ENCODE measurements around the gene TENM4.

The TENM4 gene

DNA sequence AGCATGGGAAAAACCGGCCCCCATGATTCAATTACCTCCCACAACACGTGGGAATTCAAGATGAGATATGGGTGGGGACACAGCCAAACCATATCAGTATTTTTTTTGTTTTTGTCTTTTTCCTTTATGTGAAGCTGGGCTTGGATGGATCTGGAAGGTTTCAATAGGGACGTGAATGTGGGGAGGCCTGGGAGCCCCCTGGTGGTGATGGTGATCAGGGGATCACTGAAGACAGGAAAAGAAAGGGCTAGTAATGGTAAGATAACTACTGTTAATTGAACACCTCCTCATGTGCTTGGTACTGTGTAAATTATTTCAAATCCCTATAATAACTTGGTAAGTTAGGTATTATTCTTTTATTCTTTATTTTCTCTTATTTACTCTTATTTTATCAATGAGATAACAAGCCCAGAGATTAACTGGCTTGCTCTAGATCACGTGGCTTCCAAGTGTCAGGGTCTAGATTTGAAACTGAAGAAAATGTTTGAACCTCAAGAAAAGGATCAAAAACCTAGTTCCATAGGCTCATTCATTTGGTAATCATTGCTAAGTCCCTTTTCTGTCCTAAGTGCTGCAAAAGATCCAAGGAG lies 364.2 kb downstream of the TENM4 start:
- TF ChIP-seq, protein P1, sequence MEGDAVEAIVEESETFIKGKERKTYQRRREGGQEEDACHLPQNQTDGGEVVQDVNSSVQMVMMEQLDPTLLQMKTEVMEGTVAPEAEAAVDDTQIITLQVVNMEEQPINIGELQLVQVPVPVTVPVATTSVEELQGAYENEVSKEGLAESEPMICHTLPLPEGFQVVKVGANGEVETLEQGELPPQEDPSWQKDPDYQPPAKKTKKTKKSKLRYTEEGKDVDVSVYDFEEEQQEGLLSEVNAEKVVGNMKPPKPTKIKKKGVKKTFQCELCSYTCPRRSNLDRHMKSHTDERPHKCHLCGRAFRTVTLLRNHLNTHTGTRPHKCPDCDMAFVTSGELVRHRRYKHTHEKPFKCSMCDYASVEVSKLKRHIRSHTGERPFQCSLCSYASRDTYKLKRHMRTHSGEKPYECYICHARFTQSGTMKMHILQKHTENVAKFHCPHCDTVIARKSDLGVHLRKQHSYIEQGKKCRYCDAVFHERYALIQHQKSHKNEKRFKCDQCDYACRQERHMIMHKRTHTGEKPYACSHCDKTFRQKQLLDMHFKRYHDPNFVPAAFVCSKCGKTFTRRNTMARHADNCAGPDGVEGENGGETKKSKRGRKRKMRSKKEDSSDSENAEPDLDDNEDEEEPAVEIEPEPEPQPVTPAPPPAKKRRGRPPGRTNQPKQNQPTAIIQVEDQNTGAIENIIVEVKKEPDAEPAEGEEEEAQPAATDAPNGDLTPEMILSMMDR (IDR thresholded peaks at IDR 0.05; ENCODE audit: low read depth, low read length, missing control alignments) = peak; percentile 84
- in situ Hi-C loops (cut with HindIII; ENCODE audit: low pct_ligation_motif_present, low sequenced_read_pairs) = no loop called here
- Histone ChIP-seq H3K36me3 (replicated peaks) (no peaks in the 10 kb centered on the region), H3K27me3 (replicated peaks) (no peaks in the 10 kb centered on the region), H3K4me3 (ENCODE audit: low read depth, low read length) (no peak overlapping the region), H3K27ac (no peak overlapping the region)
- DNase-seq = peak; percentile 51

DNA sequence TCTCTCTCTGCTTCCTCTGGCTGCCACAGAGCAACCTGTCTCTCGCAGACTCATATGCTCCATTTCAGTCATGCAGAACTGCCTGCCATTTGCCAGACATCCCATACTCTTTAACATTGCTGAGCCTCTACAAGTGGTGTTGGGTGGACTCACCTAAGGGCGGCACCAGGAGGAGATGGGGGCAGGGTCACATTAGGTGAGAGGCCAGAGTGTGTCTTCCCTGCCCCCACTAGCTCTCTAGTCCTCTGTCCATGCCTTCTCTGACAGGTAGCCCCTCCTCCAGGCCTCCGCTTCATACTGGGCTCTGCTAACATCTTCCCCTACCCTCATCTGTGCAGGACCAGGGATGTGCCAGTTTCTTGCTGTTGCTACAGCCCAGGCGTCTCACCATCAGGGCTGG lies 366.3 kb downstream of the TENM4 start:
- TF ChIP-seq, protein P1 (IDR thresholded peaks at IDR 0.05; ENCODE audit: low read depth, low read length, missing control alignments) = no peak
- H3K4me3 ChIP-seq (ENCODE audit: low read depth, low read length) = no peak overlapping the region
- H3K27me3 ChIP-seq (replicated peaks) = no peaks in the 10 kb centered on the region
- no peaks in the 10 kb centered on the region for H3K36me3 ChIP-seq (replicated peaks)
- in situ Hi-C loops (cut with HindIII; ENCODE audit: low pct_ligation_motif_present, low sequenced_read_pairs) = no loop called here
- no peak overlapping the region for H3K27ac ChIP-seq
- DNase-seq = no peak

DNA sequence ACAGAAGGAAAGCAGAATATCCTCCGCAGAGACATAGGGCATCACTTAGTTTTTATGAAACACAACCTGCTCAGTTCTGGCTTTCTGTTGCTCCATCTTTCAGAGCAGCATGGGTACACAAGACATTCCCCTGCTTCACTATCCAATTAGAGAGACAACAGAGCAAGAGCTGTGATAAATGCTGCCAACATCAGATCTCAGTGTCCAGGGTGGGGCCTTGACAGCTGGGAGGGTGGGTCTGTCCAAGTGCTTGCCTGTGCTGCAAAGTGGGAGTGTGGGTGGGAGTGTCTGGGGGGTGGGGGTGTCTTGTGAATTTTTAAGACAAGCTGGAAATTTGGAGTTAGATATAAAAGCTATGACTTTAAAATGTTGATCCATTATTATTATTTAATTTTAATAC lies 369.6 kb downstream of the TENM4 start:
- H3K4me3 ChIP-seq (ENCODE audit: low read depth, low read length) = no peak overlapping the region
- H3K27me3 ChIP-seq (replicated peaks) = no peaks in the 10 kb centered on the region
- in situ Hi-C loops (cut with HindIII; ENCODE audit: low pct_ligation_motif_present, low sequenced_read_pairs) = no loop called here
- H3K27ac ChIP-seq = no peak overlapping the region
- H3K36me3 ChIP-seq (replicated peaks) = no peaks in the 10 kb centered on the region
- DNase-seq = no peak
- TF ChIP-seq, protein P1 (IDR thresholded peaks at IDR 0.05; ENCODE audit: low read depth, low read length, missing control alignments) = no peak

DNA sequence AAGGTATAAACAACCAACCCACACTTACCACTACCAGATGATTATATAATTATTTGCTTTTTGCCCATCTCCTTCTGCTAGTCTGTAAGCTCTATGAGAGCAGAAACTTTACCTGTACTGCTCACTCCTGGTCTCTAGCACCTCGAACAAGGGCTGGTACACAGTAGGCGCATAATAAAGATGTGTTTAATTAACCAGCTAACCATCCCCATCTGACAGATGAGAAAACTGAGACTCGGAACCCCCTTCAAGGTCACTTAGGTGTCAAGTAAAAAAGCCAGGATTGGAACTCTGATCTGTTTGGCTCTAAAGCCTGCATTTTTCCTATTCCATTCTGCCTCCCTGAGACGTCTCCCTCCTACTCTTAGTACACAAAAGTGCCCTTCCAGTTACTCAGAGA lies 370.3 kb downstream of the TENM4 start:
- TF ChIP-seq, protein P1 (IDR thresholded peaks at IDR 0.05; ENCODE audit: low read depth, low read length, missing control alignments) = no peak
- H3K4me3 ChIP-seq (ENCODE audit: low read depth, low read length) = no peak overlapping the region
- no peaks in the 10 kb centered on the region for H3K27me3 ChIP-seq (replicated peaks)
- H3K36me3 ChIP-seq (replicated peaks) = no peaks in the 10 kb centered on the region
- no peak overlapping the region for H3K27ac ChIP-seq
- no peak for DNase-seq
- in situ Hi-C loops (cut with HindIII; ENCODE audit: low pct_ligation_motif_present, low sequenced_read_pairs) = no loop called here

DNA sequence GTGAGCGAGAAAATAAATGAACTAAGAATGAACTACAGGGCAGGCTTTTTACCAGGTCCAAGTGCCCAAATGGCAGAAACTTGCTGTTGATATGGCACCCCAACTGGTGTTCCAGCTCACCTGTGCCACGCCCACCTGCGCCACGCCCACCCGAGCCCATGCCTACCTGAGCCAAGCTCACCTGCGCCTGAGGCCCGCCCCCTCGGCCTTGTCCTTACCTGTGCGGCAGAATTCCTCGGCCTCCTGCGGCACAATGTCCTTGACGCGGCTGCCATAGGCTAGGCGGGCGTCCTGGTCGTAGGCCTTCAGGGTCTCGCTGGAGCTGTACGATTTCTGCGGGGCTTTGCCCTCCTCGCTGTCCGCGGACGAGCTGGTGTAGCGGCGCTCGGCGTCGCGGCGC lies 371.3 kb downstream of the TENM4 start:
- Histone ChIP-seq H3K27ac (no peak overlapping the region), H3K4me3 (ENCODE audit: low read depth, low read length) (no peak overlapping the region), H3K36me3 (replicated peaks) (no peaks in the 10 kb centered on the region), H3K27me3 (replicated peaks) (no peaks in the 10 kb centered on the region)
- DNase-seq = no peak
- TF ChIP-seq, protein P1 (IDR thresholded peaks at IDR 0.05; ENCODE audit: low read depth, low read length, missing control alignments) = no peak
- in situ Hi-C loops (cut with HindIII; ENCODE audit: low pct_ligation_motif_present, low sequenced_read_pairs) = no loop called here

DNA sequence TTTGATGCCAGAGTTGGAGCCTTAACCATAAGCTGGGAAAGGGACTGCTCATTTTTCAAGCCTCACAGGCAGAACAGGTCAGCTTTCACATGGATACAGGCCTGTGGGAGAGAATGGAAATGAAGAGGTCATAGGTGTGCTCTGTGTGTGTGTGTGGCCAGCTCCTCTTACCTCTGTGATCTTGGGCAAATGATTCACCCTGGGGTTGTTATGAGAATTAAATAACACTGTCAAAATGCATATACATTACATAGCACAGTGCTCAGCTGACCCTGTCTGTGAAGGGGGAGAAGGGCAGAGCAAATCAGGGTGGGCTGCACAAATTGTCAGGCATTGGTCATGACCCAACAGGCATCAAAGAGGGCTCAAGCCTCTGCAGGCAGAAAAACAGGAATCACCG lies 372.5 kb downstream of the TENM4 start:
- TF ChIP-seq, protein P1 (IDR thresholded peaks at IDR 0.05; ENCODE audit: low read depth, low read length, missing control alignments) = no peak
- Histone ChIP-seq H3K36me3 (replicated peaks) (no peaks in the 10 kb centered on the region), H3K4me3 (ENCODE audit: low read depth, low read length) (no peak overlapping the region), H3K27me3 (replicated peaks) (no peaks in the 10 kb centered on the region), H3K27ac (no peak overlapping the region)
- no peak for DNase-seq
- in situ Hi-C loops (cut with HindIII; ENCODE audit: low pct_ligation_motif_present, low sequenced_read_pairs) = no loop called here

All from brain microvascular endothelial cell (primary cell).